HepG2 (cell line): Measurements from ENCODE around the gene ALK. TPM values are rescaled to one million over a fixed set of nuclear protein-coding genes. Genes with fewer than 3 reads are reported as not detected.

Experiments
- ATAC-seq: fragments of 200-7000 bp; cut with Tn5 transposase; 3 replicates; pipeline ENCODE4 v1.9.1; 2020; ENCODE audit warnings: mild to moderate bottlenecking, moderate library complexity
- BruUV-seq: library from RNA; stranded (reverse); fragments of 400-500 nt; replicated peaks from 2 replicates; lab custom pipeline; 2021; lab: Mats Ljungman, UMichigan
- CTCF ChIA-PET: fragments of 300-600 bp; formaldehyde crosslinking; extraction: SDS; loops from one replicate; lab custom pipeline; 2021; ENCODE audit warnings: low total read pairs, inconsistent platforms, low intra/inter-chr PET ratio; lab: Yijun Ruan, JAX
- POLR2A ChIA-PET: fragments of 350-600 bp; sonication (Branson Sonifier 250); formaldehyde crosslinking; loops from one replicate; lab custom pipeline; 2020; ENCODE audit warnings: antibody characterized with exemption, inconsistent platforms; lab: Yijun Ruan, JAX
- DNase-seq: peaks from one replicate; pipeline ENCODE4 v3.0.0-alpha.2; 2015; ENCODE audit warnings: low spot score
- FAIRE-seq: peaks from 3 replicates; lab custom pipeline; 2011; peaks lifted over from hg19 to GRCh38; lab: Jason Lieb, UNC
- H2AFZ ChIP-seq: one replicate; pipeline ENCODE4 v1.6.1; 2011; ENCODE audit warnings: low read length, inconsistent platforms
- H3K27ac ChIP-seq: fragments of 300-600 bp; 3 replicates; pipeline ENCODE4 v1.8.0; 2011; ENCODE audit warnings: mixed run types, mild to moderate bottlenecking, mixed read lengths, low read length, inconsistent platforms; ENCODE audit not compliant: insufficient read depth; ENCODE audit errors: extremely low read length
- H3K27me3 ChIP-seq, 2 experiments: fragments of 200-600 bp in 1 of 2; 2 replicates in 1 of 2; 3 replicates in 1 of 2; pipeline versions ENCODE4 v1.6.0 to v1.8.0; 2011; ENCODE audit warnings: low read length in 2 of 2, mild to moderate bottlenecking in 2 of 2, moderate library complexity in 2 of 2, inconsistent platforms in 1 of 2; ENCODE audit not compliant: insufficient read depth in 2 of 2, control insufficient read depth in 1 of 2
- H3K36me3 ChIP-seq, 2 experiments: fragments of 200-600 bp in 1 of 2; replicated peaks in 1 of 2; 2 replicates in 1 of 2; 3 replicates in 1 of 2; pipeline versions ENCODE4 v1.5.1 to v1.8.0; 2011; ENCODE audit warnings: low read length in 2 of 2, inconsistent platforms in 1 of 2; ENCODE audit not compliant: insufficient read depth in 2 of 2, control insufficient read depth in 1 of 2
- H3K4me1 ChIP-seq: 2 replicates; pipeline ENCODE4 v1.5.1; 2012; ENCODE audit warnings: low read length, inconsistent platforms; ENCODE audit not compliant: insufficient read depth
- H3K4me2 ChIP-seq: 2 replicates; pipeline ENCODE4 v1.6.0; 2011; ENCODE audit warnings: low read depth, low read length, inconsistent platforms
- H3K4me3 ChIP-seq, 3 experiments: fragments of 200-600 bp in 1 of 3; sonication (generic), shearing (Covaris generic) in 1 of 3; replicated peaks in 1 of 3; 2 replicates each; pipeline ENCODE4 v1.5.1; 2011 to 2016; ENCODE audit warnings: low read length in 3 of 3, inconsistent platforms in 2 of 3, low read depth in 2 of 3, mild to moderate bottlenecking in 2 of 3, control low read depth in 1 of 3, mixed read lengths in 1 of 3; ENCODE audit not compliant: insufficient read depth in 1 of 3
- H3K79me2 ChIP-seq: one replicate; pipeline ENCODE4 v1.6.1; 2011; ENCODE audit warnings: low read length, inconsistent platforms; ENCODE audit not compliant: insufficient read depth
- H3K9ac ChIP-seq: 2 replicates; pipeline ENCODE4 v1.6.0; 2011; ENCODE audit warnings: mild to moderate bottlenecking, low read depth, low read length, inconsistent platforms; ENCODE audit not compliant: insufficient read depth
- H3K9me3 ChIP-seq: 2 replicates; pipeline ENCODE4 v1.5.1; 2012; ENCODE audit warnings: mild to moderate bottlenecking, low read length
- H4K20me1 ChIP-seq: 2 replicates; pipeline ENCODE4 v1.6.0; 2011; ENCODE audit warnings: inconsistent platforms, mild to moderate bottlenecking, low read length, moderate library complexity; ENCODE audit not compliant: insufficient read depth
- CREB1 ChIP-seq, 2 experiments: fragments of 450-650 bp in 1 of 2; IDR thresholded peaks; 2 replicates each; pipeline ENCODE4 v1.6.1; 2016 to 2017; ENCODE audit warnings: control low read depth in 1 of 2, mild to moderate bottlenecking in 1 of 2, missing compliant biosample characterization in 1 of 2, missing genetic modification characterization in 1 of 2
- FOSL1 ChIP-seq: sonication (generic); formaldehyde crosslinking; IDR thresholded peaks from 2 replicates; pipeline ENCODE4 v1.9.0; 2021; ENCODE audit warnings: missing genetic modification reagents, borderline replicate concordance
- HNRNPK ChIP-seq: fragments of 200-400 bp; formaldehyde crosslinking; IDR thresholded peaks from 2 replicates; pipeline ENCODE4 v1.6.1; 2018; ENCODE audit warnings: low read length, low read depth, moderate library complexity, mild to moderate bottlenecking; ENCODE audit not compliant: poor library complexity, severe bottlenecking
- KAT7 ChIP-seq: IDR thresholded peaks from 2 replicates; pipeline ENCODE4 v1.6.1; 2018; ENCODE audit warnings: borderline replicate concordance, missing compliant biosample characterization
- NFRKB ChIP-seq: fragments of 450-650 bp; IDR thresholded peaks from 2 replicates; pipeline ENCODE4 v1.6.1; 2017
- PCBP1 ChIP-seq: fragments of 200-400 bp; formaldehyde crosslinking; IDR thresholded peaks from 2 replicates; pipeline ENCODE4 v1.6.1; 2017; ENCODE audit warnings: mild to moderate bottlenecking, low read depth, low read length, borderline replicate concordance
- SP140L ChIP-seq: sonication (generic); formaldehyde crosslinking; IDR thresholded peaks from 2 replicates; pipeline ENCODE4 v1.4.0; 2020; ENCODE audit warnings: missing genetic modification reagents, borderline replicate concordance
- ZBTB20 ChIP-seq: sonication (generic); formaldehyde crosslinking; IDR thresholded peaks from 2 replicates; pipeline ENCODE4 v1.8.1; 2023; ENCODE audit warnings: missing genetic modification reagents, low read depth, mild to moderate bottlenecking, borderline replicate concordance
- ZNF33B ChIP-seq: sonication (generic); formaldehyde crosslinking; IDR thresholded peaks from 2 replicates; pipeline ENCODE4 v1.5.1; 2020; ENCODE audit warnings: mild to moderate bottlenecking, missing genetic modification reagents
- ZSCAN5A ChIP-seq: sonication (generic); formaldehyde crosslinking; IDR thresholded peaks from 2 replicates; pipeline ENCODE4 v1.8.0; 2022; ENCODE audit warnings: mild to moderate bottlenecking, missing genetic modification reagents, borderline replicate concordance
- in situ Hi-C: cut with HindIII; loops from 2 replicates; pipeline ENCODE4 v1.10.0; 2017; ENCODE audit warnings: low pct_unique_long_range_greater_than_20kb; ENCODE audit not compliant: extremely low pct_ligation_motif_present
- intact Hi-C: fragments of 100-400 bp; cut with micrococcal nuclease; formaldehyde crosslinking; loops from one replicate; pipeline ENCODE4 v1.10.0; 2022; ENCODE audit not compliant: unreplicated experiment
- polyA plus RNA-seq, 8 experiments: library from polyadenylated mRNA; depleted of rRNA in 3 of 8; stranded (reverse) in 7 of 8; unstranded in 1 of 8; fragments of >200 nt; fragmentation: Illumina TruSeq in 4 of 8; extraction: Trizol in 4 of 8; gene quantifications; 2 replicates each; pipeline versions ENCODE4 v1.2.1 to v1.2.3, GENCODE V29; 2011 to 2016; ENCODE audit warnings: low read depth in 4 of 8, missing spikeins in 1 of 8, mixed read lengths in 1 of 8; ENCODE audit not compliant: insufficient read depth in 1 of 8
- total RNA-seq, 5 experiments: library from RNA; depleted of rRNA; stranded (reverse); fragments of >200 nt; fragmentation: Illumina TruSeq; extraction: Trizol; gene quantifications; 2 replicates each; pipeline ENCODE4 v1.2.3, GENCODE V29; 2016; ENCODE audit warnings: low read depth in 1 of 5
- TF ChIP-seq, protein P1 (sequence below): sonication (generic); formaldehyde crosslinking; IDR thresholded peaks from 2 replicates; pipeline ENCODE4 v1.5.0; 2020; ENCODE audit warnings: missing genetic modification reagents

The ALK gene
- total and polyA plus RNA-seq, 2 of the 13 experiments (the other 11 are each of a cell fraction or from before 2014, with no cell fraction given): not detected

GRCh38 chr2:29676886-29677453 lies 244.4 kb downstream of the ALK start:
- no peak overlapping the region for H3K4me2 ChIP-seq
- DNase-seq: no peak
- TF ChIP-seq FOSL1 (no peak), CREB1 (IDR thresholded peaks at IDR 0.05) (no peak), CREB1 (CRISPR knock-in tag; IDR thresholded peaks at IDR 0.05) (no peak), PCBP1 (peak; percentile 82; the same call in 1 of the 2 replicates), ZNF33B (CRISPR knock-in tag) (no peak), ZSCAN5A (no peak), SP140L (CRISPR knock-in tag) (no peak), NFRKB (no peak), KAT7 (no peak), HNRNPK (peak; percentile 91), ZBTB20 (CRISPR knock-in tag) (no peak)
- TF ChIP-seq, protein P1, sequence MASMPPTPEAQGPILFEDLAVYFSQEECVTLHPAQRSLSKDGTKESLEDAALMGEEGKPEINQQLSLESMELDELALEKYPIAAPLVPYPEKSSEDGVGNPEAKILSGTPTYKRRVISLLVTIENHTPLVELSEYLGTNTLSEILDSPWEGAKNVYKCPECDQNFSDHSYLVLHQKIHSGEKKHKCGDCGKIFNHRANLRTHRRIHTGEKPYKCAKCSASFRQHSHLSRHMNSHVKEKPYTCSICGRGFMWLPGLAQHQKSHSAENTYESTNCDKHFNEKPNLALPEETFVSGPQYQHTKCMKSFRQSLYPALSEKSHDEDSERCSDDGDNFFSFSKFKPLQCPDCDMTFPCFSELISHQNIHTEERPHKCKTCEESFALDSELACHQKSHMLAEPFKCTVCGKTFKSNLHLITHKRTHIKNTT (CRISPR knock-in tag): no peak
- no peak for FAIRE-seq
- ChIA-PET CTCF (no interaction called here), POLR2A (no interaction called here)
- no peak overlapping the region for H3K9ac ChIP-seq
- no peak overlapping the region for H3K4me3 ChIP-seq
- no TSS peak for BruUV-seq
- H3K9me3 ChIP-seq: no peaks in the 10 kb centered on the region
- H3K27me3 ChIP-seq: no peaks in the 10 kb centered on the region
- H3K4me1 ChIP-seq: no peaks in the 10 kb centered on the region
- no peak for ATAC-seq
- intact Hi-C loops (no loop called here), in situ Hi-C loops (no loop called here)
- H4K20me1 ChIP-seq: no peaks in the 10 kb centered on the region
- no peak overlapping the region for H2AFZ ChIP-seq
- H3K27ac ChIP-seq: no peak overlapping the region
- no peaks in the 10 kb centered on the region; a peak in 1 of 5 replicates for H3K36me3 ChIP-seq
- no peaks in the 10 kb centered on the region for H3K79me2 ChIP-seq
